K562 (cell line): ENCODE data around the gene HEBP2. TPM values are rescaled to one million over a fixed set of nuclear protein-coding genes. Genes with fewer than 3 reads are reported as not detected.

Source experiments
- ATF7 ChIP-seq: fragments of 450-650 bp; IDR thresholded peaks from 2 replicates; pipeline ENCODE4 v1.7.1; 2014; ENCODE audit warnings: mild to moderate bottlenecking, moderate library complexity
- BRD9 ChIP-seq: fragments of 450-650 bp; IDR thresholded peaks from 2 replicates; pipeline ENCODE4 v1.6.1; 2018; ENCODE audit warnings: low read depth; ENCODE audit not compliant: partially characterized antibody
- CCNT2 ChIP-seq: IDR thresholded peaks from 2 replicates; pipeline ENCODE4 v1.6.1; 2011; ENCODE audit warnings: borderline replicate concordance, low read depth, mild to moderate bottlenecking, moderate library complexity, mixed read lengths, low read length; ENCODE audit not compliant: insufficient read length; ENCODE audit errors: extremely low read depth
- CHD4 ChIP-seq: fragments of 200-600 bp; sonication (generic); IDR thresholded peaks from 3 replicates; pipeline ENCODE4 v1.6.1; 2012; ENCODE audit warnings: low read depth, mild to moderate bottlenecking, mixed read lengths, low read length, inconsistent platforms; ENCODE audit not compliant: insufficient read depth, insufficient replicate concordance, poor library complexity, severe bottlenecking
- ETS2 ChIP-seq: IDR thresholded peaks from 2 replicates; pipeline ENCODE4 v1.6.1; 2016; ENCODE audit warnings: borderline replicate concordance, missing genetic modification characterization, mild to moderate bottlenecking, moderate library complexity, missing compliant biosample characterization; ENCODE audit not compliant: poor library complexity, severe bottlenecking
- HDAC8 ChIP-seq: fragments of 450-650 bp; IDR thresholded peaks from 2 replicates; pipeline ENCODE4 v1.6.1; 2016; ENCODE audit warnings: mild to moderate bottlenecking, missing genetic modification characterization, moderate library complexity, missing compliant biosample characterization
- JUN ChIP-seq, 2 experiments: sonication (generic) in 1 of 2; formaldehyde crosslinking in 1 of 2; IDR thresholded peaks; 2 replicates each; pipeline versions ENCODE4 v1.6.1 to v1.8.0; 2012 to 2022; ENCODE audit warnings: borderline replicate concordance in 2 of 2, mild to moderate bottlenecking in 2 of 2, improper control_type of control experiment in 1 of 2, low read depth in 1 of 2, low read length in 1 of 2, missing genetic modification reagents in 1 of 2
- LARP7 ChIP-seq: fragments of 450-650 bp; IDR thresholded peaks from 2 replicates; pipeline ENCODE4 v1.6.1; 2016
- MTA2 ChIP-seq: fragments of 450-650 bp; IDR thresholded peaks from 2 replicates; pipeline ENCODE4 v1.6.1; 2016; ENCODE audit warnings: low read depth
- MTF1 ChIP-seq: fragments of 250-450 bp; sonication (Bioruptor Pico); IDR thresholded peaks from 2 replicates; pipeline ENCODE4 v1.9.0; 2021; ENCODE audit warnings: moderate library complexity, mild to moderate bottlenecking, inconsistent platforms, borderline replicate concordance
- NCOR1 ChIP-seq: fragments of 450-650 bp; IDR thresholded peaks from 2 replicates; pipeline ENCODE4 v1.6.1; 2016; ENCODE audit warnings: mild to moderate bottlenecking, moderate library complexity
- POLR2H ChIP-seq: IDR thresholded peaks from 2 replicates; pipeline ENCODE4 v1.6.1; 2016; ENCODE audit warnings: missing genetic modification characterization, low read depth, mild to moderate bottlenecking, control low read depth, missing compliant biosample characterization, moderate library complexity
- RHOXF2B ChIP-seq: fragments of 250-450 bp; sonication (Bioruptor Pico); conservative IDR thresholded peaks from 2 replicates; pipeline ENCODE4 v1.5.1; 2021
- SMARCB1 ChIP-seq: IDR thresholded peaks from 2 replicates; pipeline ENCODE4 v1.6.1; 2011; ENCODE audit warnings: improper control_type of control experiment, low read depth; ENCODE audit not compliant: insufficient read length
- XRCC3 ChIP-seq: fragments of 450-650 bp; IDR thresholded peaks from 2 replicates; pipeline ENCODE4 v1.6.1; 2017; ENCODE audit warnings: mild to moderate bottlenecking, moderate library complexity
- ZNF143 ChIP-seq: sonication (generic); formaldehyde crosslinking; IDR thresholded peaks from 2 replicates; pipeline ENCODE4 v1.9.0; 2022; ENCODE audit warnings: mild to moderate bottlenecking, missing genetic modification reagents
- ZNF507 ChIP-seq: conservative IDR thresholded peaks from 2 replicates; pipeline ENCODE4 v1.6.1; 2017; ENCODE audit warnings: missing genetic modification characterization, missing compliant biosample characterization
- polyA plus RNA-seq, 8 experiments: library from polyadenylated mRNA; depleted of rRNA in 4 of 8; stranded (reverse) in 5 of 8; unstranded in 3 of 8; fragments of >200 nt; fragmentation: Nextera tagmentation in 2 of 8; fragmentation: Illumina TruSeq in 1 of 8; extraction: Ambion mirVana in 2 of 8; extraction: Trizol in 1 of 8; gene quantifications; 2 replicates each; pipeline versions ENCODE4 v1.2.1 to v1.2.3, GENCODE V29; 2011 to 2014; ENCODE audit warnings: inconsistent platforms in 1 of 8, missing spikeins in 1 of 8
- total RNA-seq, 7 experiments: library from RNA; depleted of rRNA in 6 of 7; stranded (reverse); fragments of >200 nt in 6 of 7; fragmentation: Illumina TruSeq in 2 of 7; extraction: Trizol in 2 of 7; gene quantifications; 2 replicates each; pipeline versions ENCODE4 v1.2.1 to v1.2.3, GENCODE V29; 2011 to 2021; ENCODE audit warnings: low replicate concordance in 1 of 7
- TF ChIP-seq, protein P1 (sequence below): sonication (generic); formaldehyde crosslinking; IDR thresholded peaks from 2 replicates; pipeline ENCODE4 v1.8.0; 2022; ENCODE audit warnings: mild to moderate bottlenecking, missing genetic modification reagents
- TF ChIP-seq, protein P2 (sequence below): sonication (generic); IDR thresholded peaks from 2 replicates; pipeline ENCODE4 v1.6.1; 2016
- TF ChIP-seq, protein P3 (sequence below): fragments of 250-450 bp; sonication (Bioruptor Pico); IDR thresholded peaks from 2 replicates; pipeline ENCODE4 v1.4.0; 2020; ENCODE audit warnings: borderline replicate concordance
- TF ChIP-seq, protein P4 (sequence below): fragments of 250-450 bp; sonication (Bioruptor Pico); IDR thresholded peaks from 2 replicates; pipeline ENCODE4 v1.5.0; 2020; ENCODE audit warnings: mild to moderate bottlenecking, borderline replicate concordance

The HEBP2 gene
- total and polyA plus RNA-seq, 9 of the 15 experiments (the other 6 are each of a cell fraction or from before 2014, with no cell fraction given): 8.5 to 63.7 (median 36.9) TPM

DNA sequence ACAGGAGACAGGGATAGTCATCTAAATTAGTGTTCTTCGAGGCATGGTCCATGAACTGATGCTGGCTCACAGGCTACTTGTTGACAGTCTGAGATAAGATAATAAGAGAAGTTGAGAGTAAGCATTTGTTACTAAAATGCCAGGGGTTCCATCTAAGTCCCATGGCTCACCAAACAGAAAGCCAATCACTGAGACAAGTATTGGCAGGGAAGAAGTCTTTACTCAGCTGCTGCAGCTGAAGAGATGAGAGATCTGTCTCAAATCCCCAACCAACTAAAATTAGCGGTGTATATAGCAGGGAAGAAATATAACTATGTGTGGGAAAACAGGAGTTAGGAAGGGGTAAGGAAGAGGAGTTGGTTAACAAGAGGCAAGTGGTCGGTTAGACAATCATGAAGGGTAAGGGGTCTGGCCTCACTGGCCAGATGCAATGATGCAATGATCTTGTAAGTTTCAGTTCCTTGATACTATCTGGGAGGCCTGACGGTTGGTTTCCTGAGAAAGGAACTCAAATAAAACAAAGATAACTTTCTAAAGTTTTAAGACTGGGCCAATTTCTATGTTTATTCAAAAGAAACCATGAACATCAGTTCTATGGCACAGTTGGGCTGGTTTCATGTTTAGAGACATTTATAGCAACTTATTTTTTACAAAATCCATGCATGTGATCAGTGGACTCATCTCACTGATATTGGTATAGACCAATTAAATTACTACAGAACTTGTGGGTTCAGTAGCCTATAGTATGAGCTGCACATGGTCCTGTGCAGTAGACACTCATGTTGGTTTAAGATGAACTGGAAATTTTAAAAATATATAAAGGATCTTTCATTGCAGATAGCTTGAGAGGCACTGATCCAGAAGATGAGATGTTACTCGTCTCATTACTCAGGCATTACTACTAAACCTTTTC lies 9.9 kb upstream of the HEBP2 start (continued):
- no peak for TF ChIP-seq CCNT2
- TF ChIP-seq, protein P1, sequence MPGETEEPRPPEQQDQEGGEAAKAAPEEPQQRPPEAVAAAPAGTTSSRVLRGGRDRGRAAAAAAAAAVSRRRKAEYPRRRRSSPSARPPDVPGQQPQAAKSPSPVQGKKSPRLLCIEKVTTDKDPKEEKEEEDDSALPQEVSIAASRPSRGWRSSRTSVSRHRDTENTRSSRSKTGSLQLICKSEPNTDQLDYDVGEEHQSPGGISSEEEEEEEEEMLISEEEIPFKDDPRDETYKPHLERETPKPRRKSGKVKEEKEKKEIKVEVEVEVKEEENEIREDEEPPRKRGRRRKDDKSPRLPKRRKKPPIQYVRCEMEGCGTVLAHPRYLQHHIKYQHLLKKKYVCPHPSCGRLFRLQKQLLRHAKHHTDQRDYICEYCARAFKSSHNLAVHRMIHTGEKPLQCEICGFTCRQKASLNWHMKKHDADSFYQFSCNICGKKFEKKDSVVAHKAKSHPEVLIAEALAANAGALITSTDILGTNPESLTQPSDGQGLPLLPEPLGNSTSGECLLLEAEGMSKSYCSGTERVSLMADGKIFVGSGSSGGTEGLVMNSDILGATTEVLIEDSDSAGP (CRISPR knock-in tag): no peak
- no peak for TF ChIP-seq ETS2 (tag)
- TF ChIP-seq SMARCB1: no peak
- TF ChIP-seq, protein P2, sequence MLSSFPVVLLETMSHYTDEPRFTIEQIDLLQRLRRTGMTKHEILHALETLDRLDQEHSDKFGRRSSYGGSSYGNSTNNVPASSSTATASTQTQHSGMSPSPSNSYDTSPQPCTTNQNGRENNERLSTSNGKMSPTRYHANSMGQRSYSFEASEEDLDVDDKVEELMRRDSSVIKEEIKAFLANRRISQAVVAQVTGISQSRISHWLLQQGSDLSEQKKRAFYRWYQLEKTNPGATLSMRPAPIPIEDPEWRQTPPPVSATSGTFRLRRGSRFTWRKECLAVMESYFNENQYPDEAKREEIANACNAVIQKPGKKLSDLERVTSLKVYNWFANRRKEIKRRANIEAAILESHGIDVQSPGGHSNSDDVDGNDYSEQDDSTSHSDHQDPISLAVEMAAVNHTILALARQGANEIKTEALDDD: peak; percentile 51; the same call in 1 of the 2 replicates
- TF ChIP-seq RHOXF2B: no peak; the same call in 1 of the 2 replicates
- no peak for TF ChIP-seq ZNF507 (tag)
- TF ChIP-seq NCOR1: no peak
- TF ChIP-seq, protein P3, sequence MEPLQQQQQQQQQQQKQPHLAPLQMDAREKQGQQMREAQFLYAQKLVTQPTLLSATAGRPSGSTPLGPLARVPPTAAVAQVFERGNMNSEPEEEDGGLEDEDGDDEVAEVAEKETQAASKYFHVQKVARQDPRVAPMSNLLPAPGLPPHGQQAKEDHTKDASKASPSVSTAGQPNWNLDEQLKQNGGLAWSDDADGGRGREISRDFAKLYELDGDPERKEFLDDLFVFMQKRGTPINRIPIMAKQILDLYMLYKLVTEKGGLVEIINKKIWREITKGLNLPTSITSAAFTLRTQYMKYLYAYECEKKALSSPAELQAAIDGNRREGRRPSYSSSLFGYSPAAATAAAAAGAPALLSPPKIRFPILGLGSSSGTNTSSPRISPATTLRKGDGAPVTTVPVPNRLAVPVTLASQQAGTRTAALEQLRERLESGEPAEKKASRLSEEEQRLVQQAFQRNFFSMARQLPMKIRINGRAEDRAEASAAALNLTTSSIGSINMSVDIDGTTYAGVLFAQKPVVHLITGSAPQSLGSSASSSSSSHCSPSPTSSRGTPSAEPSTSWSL (CRISPR knock-in tag): no peak
- TF ChIP-seq LARP7: no peak
- no peak for TF ChIP-seq XRCC3
- peak; percentile 67 for TF ChIP-seq POLR2H (tag)
- TF ChIP-seq ZNF143: no peak
- TF ChIP-seq MTA2: no peak
- TF ChIP-seq, protein P4, sequence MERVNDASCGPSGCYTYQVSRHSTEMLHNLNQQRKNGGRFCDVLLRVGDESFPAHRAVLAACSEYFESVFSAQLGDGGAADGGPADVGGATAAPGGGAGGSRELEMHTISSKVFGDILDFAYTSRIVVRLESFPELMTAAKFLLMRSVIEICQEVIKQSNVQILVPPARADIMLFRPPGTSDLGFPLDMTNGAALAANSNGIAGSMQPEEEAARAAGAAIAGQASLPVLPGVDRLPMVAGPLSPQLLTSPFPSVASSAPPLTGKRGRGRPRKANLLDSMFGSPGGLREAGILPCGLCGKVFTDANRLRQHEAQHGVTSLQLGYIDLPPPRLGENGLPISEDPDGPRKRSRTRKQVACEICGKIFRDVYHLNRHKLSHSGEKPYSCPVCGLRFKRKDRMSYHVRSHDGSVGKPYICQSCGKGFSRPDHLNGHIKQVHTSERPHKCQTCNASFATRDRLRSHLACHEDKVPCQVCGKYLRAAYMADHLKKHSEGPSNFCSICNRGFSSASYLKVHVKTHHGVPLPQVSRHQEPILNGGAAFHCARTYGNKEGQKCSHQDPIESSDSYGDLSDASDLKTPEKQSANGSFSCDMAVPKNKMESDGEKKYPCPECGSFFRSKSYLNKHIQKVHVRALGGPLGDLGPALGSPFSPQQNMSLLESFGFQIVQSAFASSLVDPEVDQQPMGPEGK (CRISPR knock-in tag): no peak
- no peak for TF ChIP-seq JUN (IDR thresholded peaks at IDR 0.05; ENCODE audit: borderline replicate concordance, low read depth, low read length)
- no peak for TF ChIP-seq JUN (CRISPR knock-in tag; IDR thresholded peaks at IDR 0.05; ENCODE audit: borderline replicate concordance)
- peak; percentile 63 for TF ChIP-seq HDAC8 (tag)
- peak; percentile 75 for TF ChIP-seq ATF7
- no peak for TF ChIP-seq MTF1 (CRISPR knock-in tag)
- peak; percentile 33 for TF ChIP-seq BRD9
- TF ChIP-seq CHD4: peak; percentile 47
